K562 (cell line): Measurements from ENCODE around the gene IFRD1. TPM values are rescaled to one million over a fixed set of nuclear protein-coding genes. Genes with fewer than 3 reads are reported as not detected.

ENCODE experiments used
- ARID1B ChIP-seq: fragments of 450-650 bp; IDR thresholded peaks from 2 replicates; pipeline ENCODE4 v1.6.1; 2016; ENCODE audit warnings: antibody characterized with exemption, mild to moderate bottlenecking, inconsistent platforms
- BRF1 ChIP-seq: IDR thresholded peaks from 3 replicates; pipeline ENCODE4 v1.6.1; 2011; ENCODE audit warnings: borderline replicate concordance, mild to moderate bottlenecking; ENCODE audit not compliant: insufficient read length; ENCODE audit errors: extremely low read depth
- CSDE1 ChIP-seq, 2 experiments: fragments of 450-650 bp; IDR thresholded peaks; 2 replicates each; pipeline ENCODE4 v1.6.1; 2016; ENCODE audit warnings: mild to moderate bottlenecking in 1 of 2
- FOXP1 ChIP-seq: sonication (generic); formaldehyde crosslinking; IDR thresholded peaks from 2 replicates; pipeline ENCODE4 v1.8.0; 2022; ENCODE audit warnings: mild to moderate bottlenecking, missing genetic modification reagents
- KDM2B ChIP-seq: fragments of 250-450 bp; sonication (Bioruptor Pico); IDR thresholded peaks from 2 replicates; pipeline ENCODE4 v1.8.0; 2021; ENCODE audit warnings: mild to moderate bottlenecking, moderate library complexity
- NCOA4 ChIP-seq: fragments of 450-650 bp; IDR thresholded peaks from 2 replicates; pipeline ENCODE4 v1.6.1; 2018; ENCODE audit warnings: mild to moderate bottlenecking; ENCODE audit not compliant: partially characterized antibody
- NCOA6 ChIP-seq: fragments of 450-650 bp; IDR thresholded peaks from 2 replicates; pipeline ENCODE4 v1.6.1; 2017; ENCODE audit warnings: mild to moderate bottlenecking
- NFXL1 ChIP-seq: fragments of 450-650 bp; formaldehyde crosslinking; IDR thresholded peaks from 2 replicates; pipeline ENCODE4 v1.4.0; 2021; ENCODE audit warnings: mild to moderate bottlenecking
- NR2C1 ChIP-seq, 2 experiments: fragments of 450-650 bp; IDR thresholded peaks; 2 replicates each; pipeline ENCODE4 v1.6.1; 2017; ENCODE audit warnings: mild to moderate bottlenecking in 2 of 2, antibody characterized with exemption in 1 of 2, inconsistent platforms in 1 of 2, missing compliant biosample characterization in 1 of 2, missing genetic modification characterization in 1 of 2
- NR4A1 ChIP-seq, 2 experiments: fragments of 250-450 bp in 1 of 2; fragments of 450-650 bp in 1 of 2; sonication (Bioruptor Pico) in 1 of 2; IDR thresholded peaks; 2 replicates each; pipeline versions ENCODE4 v1.4.0 to v1.6.1; 2016 to 2020; ENCODE audit warnings: mild to moderate bottlenecking in 2 of 2, missing compliant biosample characterization in 1 of 2, missing genetic modification characterization in 1 of 2, moderate library complexity in 1 of 2
- SREBF2 ChIP-seq: sonication (generic); formaldehyde crosslinking; IDR thresholded peaks from 2 replicates; pipeline ENCODE4 v1.4.0; 2020; ENCODE audit warnings: mild to moderate bottlenecking, missing genetic modification reagents
- TAL1 ChIP-seq: fragments of 450-650 bp; IDR thresholded peaks from 2 replicates; pipeline ENCODE4 v1.6.1; 2016; ENCODE audit warnings: mild to moderate bottlenecking
- TCFL5 ChIP-seq: fragments of 250-450 bp; sonication (Bioruptor Pico); conservative IDR thresholded peaks from 2 replicates; pipeline ENCODE4 v1.6.1; 2021; ENCODE audit warnings: mild to moderate bottlenecking, moderate library complexity, matching md5 sums
- TEAD1 ChIP-seq, 2 experiments: fragments of 450-650 bp in 1 of 2; sonication (generic) in 1 of 2; formaldehyde crosslinking; IDR thresholded peaks; 2 replicates each; pipeline versions ENCODE4 v1.4.0 to v1.8.0; 2020 to 2022; ENCODE audit warnings: mild to moderate bottlenecking in 2 of 2, missing genetic modification reagents in 1 of 2
- ZKSCAN3 ChIP-seq: fragments of 250-450 bp; sonication (Bioruptor Pico); IDR thresholded peaks from 2 replicates; pipeline ENCODE4 v1.4.0; 2020
- ZNF444 ChIP-seq: fragments of 250-450 bp; sonication (Bioruptor Pico); IDR thresholded peaks from 2 replicates; pipeline ENCODE4 v1.4.0; 2020; ENCODE audit warnings: mild to moderate bottlenecking, moderate library complexity
- ZNF586 ChIP-seq: fragments of 450-650 bp; formaldehyde crosslinking; conservative IDR thresholded peaks from 2 replicates; pipeline ENCODE4 v1.4.0; 2020; ENCODE audit warnings: mild to moderate bottlenecking, moderate library complexity
- polyA plus RNA-seq, 8 experiments: library from polyadenylated mRNA; depleted of rRNA in 4 of 8; stranded (reverse) in 5 of 8; unstranded in 3 of 8; fragments of >200 nt; fragmentation: Nextera tagmentation in 2 of 8; fragmentation: Illumina TruSeq in 1 of 8; extraction: Ambion mirVana in 2 of 8; extraction: Trizol in 1 of 8; gene quantifications; 2 replicates each; pipeline versions ENCODE4 v1.2.1 to v1.2.3, GENCODE V29; 2011 to 2014; ENCODE audit warnings: inconsistent platforms in 1 of 8, missing spikeins in 1 of 8
- total RNA-seq, 7 experiments: library from RNA; depleted of rRNA in 6 of 7; stranded (reverse); fragments of >200 nt in 6 of 7; fragmentation: Illumina TruSeq in 2 of 7; extraction: Trizol in 2 of 7; gene quantifications; 2 replicates each; pipeline versions ENCODE4 v1.2.1 to v1.2.3, GENCODE V29; 2011 to 2021; ENCODE audit warnings: low replicate concordance in 1 of 7
- TF ChIP-seq, protein P1 (sequence below): fragments of 150-350 bp; conservative IDR thresholded peaks from 2 replicates; pipeline ENCODE4 v1.6.1; 2014; ENCODE audit warnings: low read length
- TF ChIP-seq, protein P2 (sequence below): fragments of 450-650 bp; formaldehyde crosslinking; IDR thresholded peaks from 2 replicates; pipeline ENCODE4 v1.4.0; 2020; ENCODE audit warnings: mild to moderate bottlenecking, moderate library complexity
- TF ChIP-seq, protein P3 (sequence below): fragments of 450-650 bp; IDR thresholded peaks from 2 replicates; pipeline ENCODE4 v1.6.1; 2014; ENCODE audit warnings: low read depth, mild to moderate bottlenecking, moderate library complexity, borderline replicate concordance

IFRD1 gene
- total and polyA plus RNA-seq, 9 of the 15 experiments (the other 6 are each of a cell fraction or from before 2014, with no cell fraction given), result 27.6 to 81.8 (median 68.1) TPM

DNA sequence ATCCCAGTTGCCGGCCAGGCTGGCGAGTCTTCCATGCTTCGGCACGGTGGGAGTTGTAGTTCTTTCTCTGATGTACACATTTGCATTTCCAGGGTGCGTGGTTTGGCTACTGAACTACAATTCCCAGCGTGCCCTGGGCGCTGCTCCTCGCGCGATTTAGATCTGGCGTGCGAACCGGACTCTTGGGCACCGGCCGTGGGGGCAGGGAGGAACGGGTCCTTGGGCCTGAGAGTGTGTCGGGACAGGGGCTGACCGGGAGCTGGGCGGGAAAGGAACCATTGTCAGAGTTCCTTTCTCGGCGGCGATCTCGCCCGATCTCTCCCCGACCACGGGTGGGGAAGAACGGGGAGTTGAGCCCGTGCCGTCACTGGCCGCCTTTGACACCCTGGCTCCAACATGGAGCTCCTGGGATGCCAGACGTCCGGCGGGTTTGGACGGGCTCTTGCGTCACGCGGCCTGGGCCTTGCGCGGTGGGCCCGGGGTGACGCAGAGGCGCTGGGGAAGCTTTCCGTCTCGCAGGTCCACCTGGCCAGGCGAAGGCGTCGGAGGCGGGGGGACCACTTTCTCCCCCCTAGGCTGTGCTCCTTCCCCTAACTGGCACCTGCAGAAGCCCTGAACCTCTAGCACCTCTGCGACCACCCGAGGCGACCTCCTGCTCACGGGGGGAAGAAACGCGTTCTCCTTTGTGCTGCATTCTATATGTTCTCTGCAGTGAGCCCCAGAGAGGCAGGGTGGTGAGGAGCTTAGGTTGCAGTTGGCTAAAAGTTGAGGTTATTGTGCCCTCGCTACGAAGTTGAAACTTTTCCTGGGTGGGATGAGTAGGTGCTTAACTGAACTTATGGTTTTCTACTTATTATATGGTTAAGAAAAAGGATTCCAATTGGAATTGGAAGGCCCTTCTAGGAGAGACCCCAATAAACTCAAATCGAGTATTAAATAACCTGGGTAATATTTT lies 824 bp downstream of the IFRD1 start (continued):
- TF ChIP-seq ZNF586 (CRISPR knock-in tag) (no peak), NR2C1 (IDR thresholded peaks at IDR 0.05) (0 out of 2 replicates have a peak, but pooled peaks have one; percentile 25), NR2C1 (tag; IDR thresholded peaks at IDR 0.05) (peak; percentile 68; the same call in 1 of the 2 replicates), TEAD1 (CRISPR knock-in tag; IDR thresholded peaks at IDR 0.05) (peak; percentile 3 to 67; a peak in 1 of 4 replicates), NCOA4 (no peak), BRF1 (no peak), SREBF2 (CRISPR knock-in tag) (peak; percentile 71; the same call in 1 of the 2 replicates), NCOA6 (peak; percentile 31; the same call in 1 of the 2 replicates), CSDE1 (IDR thresholded peaks at IDR 0.05) (no peak), TAL1 (no peak), ZKSCAN3 (CRISPR knock-in tag) (no peak), TCFL5 (no peak), FOXP1 (CRISPR knock-in tag) (peak; percentile 70; the same call in 1 of the 2 replicates), NFXL1 (CRISPR knock-in tag) (peak; percentile 67; the same call in 1 of the 2 replicates), NR4A1 (CRISPR knock-in tag; IDR thresholded peaks at IDR 0.05) (peak; percentile 82; the same call in 1 of the 2 replicates), NR4A1 (tag; IDR thresholded peaks at IDR 0.05) (peak; percentile 68), ARID1B (no peak; the same call in 1 of the 2 replicates), KDM2B (CRISPR knock-in tag) (no peak), ZNF444 (no peak)
- TF ChIP-seq, protein P1, sequence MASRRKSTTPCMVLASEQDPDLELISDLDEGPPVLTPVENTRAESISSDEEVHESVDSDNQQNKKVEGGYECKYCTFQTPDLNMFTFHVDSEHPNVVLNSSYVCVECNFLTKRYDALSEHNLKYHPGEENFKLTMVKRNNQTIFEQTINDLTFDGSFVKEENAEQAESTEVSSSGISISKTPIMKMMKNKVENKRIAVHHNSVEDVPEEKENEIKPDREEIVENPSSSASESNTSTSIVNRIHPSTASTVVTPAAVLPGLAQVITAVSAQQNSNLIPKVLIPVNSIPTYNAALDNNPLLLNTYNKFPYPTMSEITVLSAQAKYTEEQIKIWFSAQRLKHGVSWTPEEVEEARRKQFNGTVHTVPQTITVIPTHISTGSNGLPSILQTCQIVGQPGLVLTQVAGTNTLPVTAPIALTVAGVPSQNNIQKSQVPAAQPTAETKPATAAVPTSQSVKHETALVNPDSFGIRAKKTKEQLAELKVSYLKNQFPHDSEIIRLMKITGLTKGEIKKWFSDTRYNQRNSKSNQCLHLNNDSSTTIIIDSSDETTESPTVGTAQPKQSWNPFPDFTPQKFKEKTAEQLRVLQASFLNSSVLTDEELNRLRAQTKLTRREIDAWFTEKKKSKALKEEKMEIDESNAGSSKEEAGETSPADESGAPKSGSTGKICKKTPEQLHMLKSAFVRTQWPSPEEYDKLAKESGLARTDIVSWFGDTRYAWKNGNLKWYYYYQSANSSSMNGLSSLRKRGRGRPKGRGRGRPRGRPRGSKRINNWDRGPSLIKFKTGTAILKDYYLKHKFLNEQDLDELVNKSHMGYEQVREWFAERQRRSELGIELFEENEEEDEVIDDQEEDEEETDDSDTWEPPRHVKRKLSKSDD, result peak; percentile 77; the same call in 1 of the 2 replicates
- TF ChIP-seq, protein P2, sequence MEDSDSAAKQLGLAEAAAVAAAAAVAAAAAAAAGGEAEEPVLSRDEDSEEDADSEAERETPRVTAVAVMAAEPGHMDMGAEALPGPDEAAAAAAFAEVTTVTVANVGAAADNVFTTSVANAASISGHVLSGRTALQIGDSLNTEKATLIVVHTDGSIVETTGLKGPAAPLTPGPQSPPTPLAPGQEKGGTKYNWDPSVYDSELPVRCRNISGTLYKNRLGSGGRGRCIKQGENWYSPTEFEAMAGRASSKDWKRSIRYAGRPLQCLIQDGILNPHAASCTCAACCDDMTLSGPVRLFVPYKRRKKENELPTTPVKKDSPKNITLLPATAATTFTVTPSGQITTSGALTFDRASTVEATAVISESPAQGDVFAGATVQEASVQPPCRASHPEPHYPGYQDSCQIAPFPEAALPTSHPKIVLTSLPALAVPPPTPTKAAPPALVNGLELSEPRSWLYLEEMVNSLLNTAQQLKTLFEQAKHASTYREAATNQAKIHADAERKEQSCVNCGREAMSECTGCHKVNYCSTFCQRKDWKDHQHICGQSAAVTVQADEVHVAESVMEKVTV (CRISPR knock-in tag), result 0 out of 2 replicates have a peak, but pooled peaks have one; percentile 21
- TF ChIP-seq, protein P3, sequence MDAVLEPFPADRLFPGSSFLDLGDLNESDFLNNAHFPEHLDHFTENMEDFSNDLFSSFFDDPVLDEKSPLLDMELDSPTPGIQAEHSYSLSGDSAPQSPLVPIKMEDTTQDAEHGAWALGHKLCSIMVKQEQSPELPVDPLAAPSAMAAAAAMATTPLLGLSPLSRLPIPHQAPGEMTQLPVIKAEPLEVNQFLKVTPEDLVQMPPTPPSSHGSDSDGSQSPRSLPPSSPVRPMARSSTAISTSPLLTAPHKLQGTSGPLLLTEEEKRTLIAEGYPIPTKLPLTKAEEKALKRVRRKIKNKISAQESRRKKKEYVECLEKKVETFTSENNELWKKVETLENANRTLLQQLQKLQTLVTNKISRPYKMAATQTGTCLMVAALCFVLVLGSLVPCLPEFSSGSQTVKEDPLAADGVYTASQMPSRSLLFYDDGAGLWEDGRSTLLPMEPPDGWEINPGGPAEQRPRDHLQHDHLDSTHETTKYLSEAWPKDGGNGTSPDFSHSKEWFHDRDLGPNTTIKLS, result peak; percentile 96
